Measurements from ENCODE around the gene ACER1. TPM values are rescaled to one million over a fixed set of nuclear protein-coding genes. Genes with fewer than 3 reads are reported as not detected.
A peak's percentile ranks its signal among the peaks of the same experiment; 100 is the strongest.

The ACER1 gene
- total and polyA plus RNA-seq, 2 experiments from 2014 or later = not detected

- Mint-ChIP-seq H3K9me3 (peaks cover 85% of the 10 kb centered on the region), H3K27me3 (ENCODE audit: insufficient read depth, low read depth, poor library complexity) (peaks cover 3% of the 10 kb centered on the region), H3K27ac (no peak overlapping the region), H3K36me3 (ENCODE audit: low read depth) (peaks cover 16% of the 10 kb centered on the region), H3K4me3 (no peak overlapping the region), H3K4me1 (no peaks in the 10 kb centered on the region)
- Histone ChIP-seq H3K36me3 (ENCODE audit: insufficient read depth) (no peaks in the 10 kb centered on the region), H3K4me1 (ENCODE audit: insufficient read depth) (no peaks in the 10 kb centered on the region), H3F3A (replicated peaks; ENCODE audit: low read depth) (no peaks in the 10 kb centered on the region), H4K20me1 (replicated peaks; ENCODE audit: insufficient read depth) (no peaks in the 10 kb centered on the region), H3K4me3 (no peak overlapping the region), H2AFZ (no peak overlapping the region), H3K9me2 (ENCODE audit: insufficient read depth) (no peaks in the 10 kb centered on the region), H3K4me2 (no peak overlapping the region), H3K27ac (ENCODE audit: low read depth) (no peak overlapping the region), H3K79me2 (replicated peaks; ENCODE audit: insufficient read depth) (no peaks in the 10 kb centered on the region), H3K27me3 (ENCODE audit: insufficient read depth) (no peaks in the 10 kb centered on the region)
- DNase-seq (ENCODE audit: low spot score) = no peak
- no peak for ATAC-seq
- TF ChIP-seq JUNB (IDR thresholded peaks at IDR 0.05; ENCODE audit: unreplicated experiment) = no peak
- TF ChIP-seq NANOG (IDR thresholded peaks at IDR 0.05; ENCODE audit: borderline replicate concordance) = no peak
- peak in 1 of 2 experiments; percentile 10; a peak in 1 of 4 replicates for TF ChIP-seq CTCF (conservative IDR thresholded peaks at IDR 0.05; ENCODE audit: low read depth in 2 of 2)
These were observed 14.0 kb downstream of the ACER1 start for GRCh38 chr19:6319376-6319775.

- Histone ChIP-seq H4K20me1 (replicated peaks; ENCODE audit: insufficient read depth) (no peaks in the 10 kb centered on the region), H3K9me2 (ENCODE audit: insufficient read depth) (no peaks in the 10 kb centered on the region), H3F3A (replicated peaks; ENCODE audit: low read depth) (no peaks in the 10 kb centered on the region), H3K4me3 (no peak overlapping the region), H2AFZ (no peak overlapping the region), H3K36me3 (ENCODE audit: insufficient read depth) (no peaks in the 10 kb centered on the region), H3K4me2 (no peak overlapping the region), H3K4me1 (ENCODE audit: insufficient read depth) (no peaks in the 10 kb centered on the region), H3K27me3 (ENCODE audit: insufficient read depth) (no peaks in the 10 kb centered on the region), H3K79me2 (replicated peaks; ENCODE audit: insufficient read depth) (no peaks in the 10 kb centered on the region), H3K27ac (ENCODE audit: low read depth) (no peak overlapping the region)
- H3K27ac Mint-ChIP-seq = no peak overlapping the region
- H3K27me3 Mint-ChIP-seq (ENCODE audit: insufficient read depth, low read depth, poor library complexity) = peaks cover 3% of the 10 kb centered on the region
- no peak for DNase-seq (ENCODE audit: low spot score)
- ATAC-seq = no peak
- H3K4me1 Mint-ChIP-seq = no peaks in the 10 kb centered on the region
- no peak overlapping the region for H3K4me3 Mint-ChIP-seq
- peaks cover 85% of the 10 kb centered on the region for H3K9me3 Mint-ChIP-seq
- peaks cover 16% of the 10 kb centered on the region for H3K36me3 Mint-ChIP-seq (ENCODE audit: low read depth)
- TF ChIP-seq ZNF331 (CRISPR knock-in tag; IDR thresholded peaks at IDR 0.05; ENCODE audit: low read depth) (no peak), EZH2phosphoT487 (IDR thresholded peaks at IDR 0.05; ENCODE audit: unreplicated experiment) (no peak), STAT1 (IDR thresholded peaks at IDR 0.05; ENCODE audit: unreplicated experiment) (no peak), ZNF462 (CRISPR knock-in tag; IDR thresholded peaks at IDR 0.05) (no peak), ETS1 (IDR thresholded peaks at IDR 0.05) (no peak), CTCF (conservative IDR thresholded peaks at IDR 0.05; ENCODE audit: low read depth in 2 of 2) (no peak), CREB1 (CRISPR knock-in tag; IDR thresholded peaks at IDR 0.05; ENCODE audit: low read depth) (no peak), EZH2 (IDR thresholded peaks at IDR 0.05; ENCODE audit: low read depth, unreplicated experiment) (no peak), JUNB (IDR thresholded peaks at IDR 0.05; ENCODE audit: unreplicated experiment) (no peak), POLR2AphosphoS5 (IDR thresholded peaks at IDR 0.05; ENCODE audit: low read depth) (no peak)
These were observed 14.6 kb downstream of the ACER1 start for GRCh38 chr19:6318772-6319171.
